Mesendoderm (in vitro differentiated cells): Measurements from ENCODE around the gene TAB2.

ENCODE experiments used
- DNase-seq: peaks from one replicate; pipeline ENCODE4 v3.0.0; 2013
- H2AK5ac ChIP-seq: 2 replicates; pipeline ENCODE4 v1.6.1; 2013; ENCODE audit warnings: low read length, inconsistent platforms
- H2BK120ac ChIP-seq: 2 replicates; pipeline ENCODE4 v1.6.1; 2013; ENCODE audit warnings: low read depth, mild to moderate bottlenecking, low read length, moderate library complexity, mixed read lengths
- H2BK15ac ChIP-seq: replicated peaks from 2 replicates; pipeline ENCODE4 v1.6.1; 2013; ENCODE audit warnings: low read depth, mild to moderate bottlenecking, moderate library complexity
- H2BK5ac ChIP-seq: 2 replicates; pipeline ENCODE4 v1.6.1; 2013; ENCODE audit warnings: low read length, inconsistent platforms
- H3K18ac ChIP-seq: 2 replicates; pipeline ENCODE4 v1.6.1; 2013; ENCODE audit warnings: mild to moderate bottlenecking, low read length, mixed read lengths
- H3K23ac ChIP-seq: one replicate; pipeline ENCODE4 v1.6.1; 2013; ENCODE audit warnings: low read length
- H3K27ac ChIP-seq: 2 replicates; pipeline ENCODE4 v1.5.1; 2013; ENCODE audit warnings: low read depth, mild to moderate bottlenecking, inconsistent platforms, low read length, moderate library complexity
- H3K27me3 ChIP-seq: 2 replicates; pipeline ENCODE4 v1.6.1; 2013; ENCODE audit warnings: low read length, control low read depth, mild to moderate bottlenecking, inconsistent platforms; ENCODE audit not compliant: insufficient read depth, poor library complexity
- H3K36me3 ChIP-seq: 2 replicates; pipeline ENCODE4 v1.6.1; 2013; ENCODE audit warnings: low read length, inconsistent platforms; ENCODE audit not compliant: control insufficient read depth, insufficient read depth
- H3K4ac ChIP-seq: one replicate; pipeline ENCODE4 v1.6.1; 2013; ENCODE audit warnings: low read depth, mild to moderate bottlenecking, low read length, moderate library complexity
- H3K4me1 ChIP-seq: 2 replicates; pipeline ENCODE4 v1.6.1; 2013; ENCODE audit warnings: low read depth, low read length, inconsistent platforms; ENCODE audit not compliant: control insufficient read depth
- H3K4me2 ChIP-seq: 2 replicates; pipeline ENCODE4 v1.6.1; 2013; ENCODE audit warnings: low read length
- H3K4me3 ChIP-seq: 2 replicates; pipeline ENCODE4 v1.5.1; 2013; ENCODE audit warnings: mild to moderate bottlenecking, low read length
- H3K56ac ChIP-seq: one replicate; pipeline ENCODE4 v1.6.1; 2013; ENCODE audit warnings: low read length
- H3K79me1 ChIP-seq: 2 replicates; pipeline ENCODE4 v1.6.1; 2013; ENCODE audit warnings: low read length, inconsistent platforms
- H3K79me2 ChIP-seq: 2 replicates; pipeline ENCODE4 v1.6.1; 2013; ENCODE audit warnings: mild to moderate bottlenecking, low read length; ENCODE audit not compliant: control insufficient read depth, insufficient read depth
- H3K9ac ChIP-seq: 2 replicates; pipeline ENCODE4 v1.6.1; 2013; ENCODE audit warnings: low read length, inconsistent platforms
- H4K5ac ChIP-seq: one replicate; pipeline ENCODE4 v1.6.1; 2013; ENCODE audit warnings: low read length
- H4K8ac ChIP-seq: one replicate; pipeline ENCODE4 v1.6.1; 2013; ENCODE audit warnings: low read depth, mild to moderate bottlenecking, control low read depth, low read length, moderate library complexity
- WGBS: extraction: QIAGEN DNeasy Blood & Tissue Kit; methylation state at CpG from one replicate; pipeline ENCODE4 v1.1.7; 2013; ENCODE audit warnings: low lambda C conversion rate, missing lambda C conversion rate; ENCODE audit not compliant: insufficient coverage; ENCODE audit errors: extremely low coverage; 5-methylcytosine and 5-hydroxymethylcytosine counted together

TAB2 gene

GRCh38 chr6:149313861-149314260, 3.7 kb upstream of the TAB2 start:
- H3K4me1 ChIP-seq: no peaks in the 10 kb centered on the region
- WGBS: no CpG with 5 or more reads among the region's 1 CpG
- no peak for DNase-seq

GRCh38 chr6:149314325-149314905, 3.1 kb upstream of the TAB2 start:
- Histone ChIP-seq H2BK15ac (no peak overlapping the region), H3K4me2 (no peak overlapping the region), H2AK5ac (no peak overlapping the region), H3K36me3 (no peaks in the 10 kb centered on the region), H3K18ac (no peak overlapping the region), H3K79me2 (peaks cover 15% of the 10 kb centered on the region), H3K56ac (no peak overlapping the region), H2BK120ac (no peak overlapping the region), H4K8ac (no peak overlapping the region), H3K9ac (no peak overlapping the region), H2BK5ac (no peak overlapping the region), H3K27me3 (no peaks in the 10 kb centered on the region), H3K4ac (no peak overlapping the region), H3K23ac (no peak overlapping the region), H4K5ac (no peak overlapping the region), H3K27ac (no peak overlapping the region), H3K79me1 (no peaks in the 10 kb centered on the region), H3K4me1 (no peaks in the 10 kb centered on the region), H3K4me3 (no peak overlapping the region)
- DNase-seq: no peak
- WGBS: no CpG with 5 or more reads among the region's 1 CpG

More at GRCh38 chr6:149313861-149314260, 3.7 kb upstream of the TAB2 start:
- Histone ChIP-seq H3K79me2 (peaks cover 9% of the 10 kb centered on the region), H3K36me3 (no peaks in the 10 kb centered on the region), H4K5ac (no peak overlapping the region), H2BK120ac (no peak overlapping the region), H3K23ac (no peak overlapping the region), H2BK15ac (no peak overlapping the region), H3K27ac (no peak overlapping the region), H3K79me1 (no peaks in the 10 kb centered on the region), H2AK5ac (no peak overlapping the region), H3K4me3 (no peak overlapping the region), H3K18ac (no peak overlapping the region), H3K4ac (no peak overlapping the region), H3K27me3 (no peaks in the 10 kb centered on the region), H2BK5ac (no peak overlapping the region), H3K9ac (no peak overlapping the region), H4K8ac (no peak overlapping the region), H3K4me2 (no peak overlapping the region), H3K56ac (no peak overlapping the region)

- Histone ChIP-seq H3K27ac (peak overlapping the region; percentile 100), H3K79me2 (peaks cover 25% of the 10 kb centered on the region), H3K27me3 (no peaks in the 10 kb centered on the region), H2BK15ac (no peak overlapping the region), H3K9ac (peak overlapping the region; percentile 87), H3K4me2 (peak overlapping the region; percentile 59), H4K8ac (no peak overlapping the region), H3K36me3 (no peaks in the 10 kb centered on the region), H3K4me1 (no peaks in the 10 kb centered on the region), H2BK120ac (no peak overlapping the region), H3K23ac (no peak overlapping the region), H3K18ac (peak overlapping the region; percentile 97), H3K4me3 (peak overlapping the region; percentile 71), H4K5ac (no peak overlapping the region), H2BK5ac (no peak overlapping the region), H3K4ac (no peak overlapping the region), H3K56ac (peak overlapping the region; percentile 95), H3K79me1 (no peaks in the 10 kb centered on the region), H2AK5ac (no peak overlapping the region)
- no peak for DNase-seq
- WGBS: no CpG with 5 or more reads among the region's 7 CpGs
Measured at GRCh38 chr6:149316108-149316727, 1.3 kb upstream of the TAB2 start.

- peaks cover 30% of the 10 kb centered on the region for H3K79me2 ChIP-seq
- no peaks in the 10 kb centered on the region for H3K79me1 ChIP-seq
- H3K4me3 ChIP-seq: peak overlapping the region; percentile 71
- H3K4me2 ChIP-seq: peak overlapping the region; percentile 59
- peak overlapping the region; percentile 87 for H3K9ac ChIP-seq
- no peaks in the 10 kb centered on the region for H3K36me3 ChIP-seq
- H4K8ac ChIP-seq: peak overlapping the region; percentile 90
- H3K4ac ChIP-seq: peak overlapping the region; percentile 94
- H2BK120ac ChIP-seq: peak overlapping the region; percentile 49
- H2BK5ac ChIP-seq: peak overlapping the region; percentile 64
- H3K23ac ChIP-seq: no peak overlapping the region
- H4K5ac ChIP-seq: no peak overlapping the region
- no peaks in the 10 kb centered on the region for H3K27me3 ChIP-seq
- no peak overlapping the region for H2BK15ac ChIP-seq
- no peak overlapping the region for H2AK5ac ChIP-seq
- peak overlapping the region; percentile 100 for H3K27ac ChIP-seq
- no peaks in the 10 kb centered on the region for H3K4me1 ChIP-seq
- WGBS: no CpG with 5 or more reads among the region's 96 CpGs
- H3K18ac ChIP-seq: peak overlapping the region; percentile 98
- H3K56ac ChIP-seq: peak overlapping the region; percentile 95
- peak; percentile 97 for DNase-seq
Measured at GRCh38 chr6:149316740-149317643, 520 bp upstream of the TAB2 start.

- H4K8ac ChIP-seq: no peak overlapping the region
- no peak overlapping the region for H2AK5ac ChIP-seq
- H3K23ac ChIP-seq: no peak overlapping the region
- H3K4me1 ChIP-seq: no peaks in the 10 kb centered on the region
- no peak overlapping the region for H2BK120ac ChIP-seq
- no CpG with 5 or more reads among the region's 14 CpGs for WGBS
- no peaks in the 10 kb centered on the region for H3K27me3 ChIP-seq
- H3K79me2 ChIP-seq: peaks cover 38% of the 10 kb centered on the region
- H3K79me1 ChIP-seq: no peaks in the 10 kb centered on the region
- H4K5ac ChIP-seq: no peak overlapping the region
- H3K56ac ChIP-seq: peak overlapping the region; percentile 94
- H3K4me3 ChIP-seq: peak overlapping the region; percentile 78
- no peaks in the 10 kb centered on the region for H3K36me3 ChIP-seq
- H2BK15ac ChIP-seq: no peak overlapping the region
- H3K27ac ChIP-seq: peak overlapping the region; percentile 98
- no peak overlapping the region for H3K18ac ChIP-seq
- peak; percentile 53 for DNase-seq
- H2BK5ac ChIP-seq: no peak overlapping the region
- H3K4me2 ChIP-seq: peak overlapping the region; percentile 84
- H3K9ac ChIP-seq: peak overlapping the region; percentile 90
- no peak overlapping the region for H3K4ac ChIP-seq
Measured at GRCh38 chr6:149318581-149319286, 1.2 kb downstream of the TAB2 start.
